Vagina (tissue), 2 donors: ENCODE measurements around the gene HIPK2.

Source experiments
- CTCF ChIP-seq, 3 experiments: fragments of 450-650 bp in 2 of 3; fragments of 200-600 bp in 1 of 3; sonication (generic) in 1 of 3; IDR thresholded peaks; one replicate each; pipeline ENCODE4 v1.5.1; 2017 to 2019; ENCODE audit warnings: antibody characterized with exemption in 3 of 3, mild to moderate bottlenecking in 2 of 3, moderate library complexity in 2 of 3
- POLR2A ChIP-seq, 2 donors: fragments of 450-650 bp; IDR thresholded peaks; one replicate each; pipeline ENCODE4 v1.6.1; 2017; ENCODE audit warnings: antibody characterized with exemption in 2 of 2, mild to moderate bottlenecking in 2 of 2, moderate library complexity in 2 of 2
- POLR2AphosphoS5 ChIP-seq, 2 donors: sonication (generic); formaldehyde crosslinking; IDR thresholded peaks; one replicate each; pipeline ENCODE4 v1.9.0; 2017; ENCODE audit warnings: antibody characterized with exemption in 2 of 2, mild to moderate bottlenecking in 2 of 2, low read depth in 1 of 2; ENCODE audit not compliant: insufficient read depth in 1 of 2

GRCh38 chr7:139823959-139824521 lies 46.2 kb upstream of the HIPK2 start:
- TF ChIP-seq CTCF (IDR thresholded peaks at IDR 0.05) (no peak), POLR2AphosphoS5 (IDR thresholded peaks at IDR 0.05; ENCODE audit: insufficient read depth in 1 of 2, low read depth in 1 of 2) (no peak), POLR2A (IDR thresholded peaks at IDR 0.05) (no peak)
